A549 (cell line): ENCODE measurements around the gene PDZD4. TPM values are rescaled to one million over a fixed set of nuclear protein-coding genes. Genes with fewer than 3 reads are reported as not detected.

Source experiments
- ATAC-seq, 2 experiments: fragments of 200-7000 bp in 1 of 2; fragments of >200 bp in 1 of 2; cut with Nextera tagmentation in 1 of 2; cut with Tn5 transposase in 1 of 2; 3 replicates each; pipeline versions ENCODE4 v1.8.0 to v1.9.1; 2018 to 2020; ENCODE audit warnings: mild to moderate bottlenecking in 1 of 2, moderate library complexity in 1 of 2
- CTCF ChIA-PET: fragments of 300-600 bp; sonication (Branson Sonifier 250); formaldehyde crosslinking; extraction: SDS; loops from one replicate; lab custom pipeline; 2021; ENCODE audit warnings: antibody characterized with exemption, inconsistent platforms; lab: Yijun Ruan, JAX
- POLR2A ChIA-PET: fragments of 350-600 bp; formaldehyde crosslinking; extraction: SDS; loops from one replicate; lab custom pipeline; 2021; ENCODE audit warnings: antibody characterized with exemption, inconsistent platforms; lab: Yijun Ruan, JAX
- DNase-seq, 2 experiments: peaks; one replicate each; pipeline versions ENCODE4 v3.0.0 to v3.0.0-alpha.2; 2011 to 2016; ENCODE audit warnings: low read depth in 1 of 2, low spot score in 1 of 2
- FAIRE-seq: peaks from 2 replicates; lab custom pipeline; 2011; peaks lifted over from hg19 to GRCh38; lab: Jason Lieb, UNC
- H3K27ac ChIP-seq, 2 experiments: fragments of >200 bp; sonication (Bioruptor Twin); formaldehyde crosslinking; 3 replicates each; pipeline ENCODE4 v1.5.1; 2016 to 2017
- H3K4me1 ChIP-seq: fragments of >200 bp; sonication (Bioruptor Twin); formaldehyde crosslinking; 3 replicates; pipeline ENCODE4 v1.6.1; 2016
- H3K4me2 ChIP-seq: fragments of >200 bp; sonication (Bioruptor Twin); formaldehyde crosslinking; 3 replicates; pipeline ENCODE4 v1.6.1; 2016
- H3K4me3 ChIP-seq: fragments of >200 bp; sonication (Bioruptor Twin); formaldehyde crosslinking; 3 replicates; pipeline ENCODE4 v1.5.1; 2016
- H3K9me3 ChIP-seq: fragments of >200 bp; sonication (Bioruptor Twin); formaldehyde crosslinking; 3 replicates; pipeline ENCODE4 v1.6.1; 2016
- BHLHE40 ChIP-seq: IDR thresholded peaks from 2 replicates; pipeline ENCODE4 v1.6.1; 2012; ENCODE audit warnings: low read depth, low read length, inconsistent platforms
- CHD2 ChIP-seq: fragments of 150-350 bp; IDR thresholded peaks from 2 replicates; pipeline ENCODE4 v1.6.1; 2014; ENCODE audit warnings: low read length; ENCODE audit not compliant: partially characterized antibody
- ESRRA ChIP-seq: fragments of 150-350 bp; IDR thresholded peaks from 2 replicates; pipeline ENCODE4 v1.6.1; 2014; ENCODE audit warnings: mild to moderate bottlenecking, low read length, borderline replicate concordance
- FOSL2 ChIP-seq, 2 experiments: fragments of 450-650 bp in 1 of 2; fragments of >200 bp in 1 of 2; sonication (Bioruptor Twin) in 1 of 2; formaldehyde crosslinking; IDR thresholded peaks; 2 replicates each; pipeline versions ENCODE4 v1.5.0 to v1.6.1; 2016 to 2020; ENCODE audit warnings: mild to moderate bottlenecking in 1 of 2, moderate library complexity in 1 of 2
- HMGXB4 ChIP-seq: fragments of 250-450 bp; sonication (Bioruptor Pico); IDR thresholded peaks from 2 replicates; pipeline ENCODE4 v1.5.0; 2021; ENCODE audit warnings: mild to moderate bottlenecking, moderate library complexity, borderline replicate concordance
- HOXB13 ChIP-seq: fragments of 250-450 bp; sonication (Bioruptor Pico); IDR thresholded peaks from 2 replicates; pipeline ENCODE4 v1.5.0; 2020; ENCODE audit warnings: low read depth, mild to moderate bottlenecking, moderate library complexity
- KDM5A ChIP-seq: fragments of 200-600 bp; sonication (generic); IDR thresholded peaks from 2 replicates; pipeline ENCODE4 v1.6.1; 2016; ENCODE audit warnings: antibody characterized with exemption, mild to moderate bottlenecking
- MAZ ChIP-seq: fragments of 150-350 bp; IDR thresholded peaks from 2 replicates; pipeline ENCODE4 v1.6.1; 2014; ENCODE audit warnings: antibody characterized with exemption, low read depth, low read length, borderline replicate concordance
- NFE2L2 ChIP-seq: fragments of 150-350 bp; conservative IDR thresholded peaks from 2 replicates; pipeline ENCODE4 v1.6.1; 2014; ENCODE audit warnings: low read length
- NPAS2 ChIP-seq: fragments of 250-450 bp; sonication (Bioruptor Pico); IDR thresholded peaks from 2 replicates; pipeline ENCODE4 v1.8.0; 2022; ENCODE audit warnings: mild to moderate bottlenecking, moderate library complexity, borderline replicate concordance
- NR3C1 ChIP-seq: fragments of >200 bp; sonication (Bioruptor Twin); formaldehyde crosslinking; IDR thresholded peaks from 3 replicates; pipeline ENCODE4 v1.6.1; 2017
- PBX3 ChIP-seq: IDR thresholded peaks from 2 replicates; pipeline ENCODE4 v1.6.1; 2012
- POLR2A ChIP-seq: IDR thresholded peaks from 2 replicates; pipeline ENCODE4 v1.6.1; 2012; ENCODE audit warnings: mild to moderate bottlenecking, low read length
- RCOR1 ChIP-seq: fragments of 150-350 bp; IDR thresholded peaks from 2 replicates; pipeline ENCODE4 v1.6.1; 2014; ENCODE audit warnings: antibody characterized with exemption, low read length, low read depth
- RFX5 ChIP-seq: fragments of 450-650 bp; IDR thresholded peaks from 2 replicates; pipeline ENCODE4 v1.7.1; 2014; ENCODE audit warnings: antibody characterized with exemption, mild to moderate bottlenecking, moderate library complexity
- TP53 ChIP-seq: fragments of 250-450 bp; sonication (Bioruptor Pico); IDR thresholded peaks from 2 replicates; pipeline ENCODE4 v1.5.0; 2021; ENCODE audit warnings: mild to moderate bottlenecking, moderate library complexity
- WGBS: methylation state at CpG from one replicate; pipeline ENCODE4 v1.1.6; 2017; ENCODE audit errors: missing lambda C conversion rate; 5-methylcytosine and 5-hydroxymethylcytosine counted together
- polyA plus RNA-seq, 4 experiments: library from polyadenylated mRNA; depleted of rRNA in 3 of 4; stranded (reverse); fragments of >200 nt; fragmentation: RNase III in 1 of 4; extraction: RNeasy Plus Mini Kit Qiagen cat#74134 plus additional on column Dnase treatment in 1 of 4; gene quantifications; 2 replicates in 3 of 4; 3 replicates in 1 of 4; pipeline ENCODE4 v1.2.3, GENCODE V29; 2011 to 2017
- TF ChIP-seq, protein P1 (sequence below): fragments of 450-650 bp; IDR thresholded peaks from 2 replicates; pipeline ENCODE4 v1.6.1; 2014; ENCODE audit warnings: antibody characterized with exemption
- TF ChIP-seq, protein P2 (sequence below): fragments of >200 bp; sonication (Bioruptor Twin); formaldehyde crosslinking; IDR thresholded peaks from 3 replicates; pipeline ENCODE4 v1.5.1; 2016
- TF ChIP-seq, protein P3 (sequence below): fragments of 200-600 bp; sonication (generic); IDR thresholded peaks from 2 replicates; pipeline ENCODE4 v1.6.1; 2016; ENCODE audit warnings: antibody characterized with exemption, mild to moderate bottlenecking, moderate library complexity
- TF ChIP-seq, protein P4 (sequence below): fragments of 250-450 bp; sonication (Bioruptor Pico); IDR thresholded peaks from 2 replicates; pipeline ENCODE4 v1.5.0; 2020; ENCODE audit warnings: low read depth, mild to moderate bottlenecking, moderate library complexity

Gene PDZD4
- polyA plus RNA-seq, 2 of the 4 experiments (the other 2 are of a cell fraction): 1.2 to 3.0 TPM

GRCh38 chrX:153797415-153798015 is 32.8 kb downstream of the PDZD4 start:
- no peak for TF ChIP-seq HMGXB4 (CRISPR knock-in tag)
- TF ChIP-seq, protein P1, sequence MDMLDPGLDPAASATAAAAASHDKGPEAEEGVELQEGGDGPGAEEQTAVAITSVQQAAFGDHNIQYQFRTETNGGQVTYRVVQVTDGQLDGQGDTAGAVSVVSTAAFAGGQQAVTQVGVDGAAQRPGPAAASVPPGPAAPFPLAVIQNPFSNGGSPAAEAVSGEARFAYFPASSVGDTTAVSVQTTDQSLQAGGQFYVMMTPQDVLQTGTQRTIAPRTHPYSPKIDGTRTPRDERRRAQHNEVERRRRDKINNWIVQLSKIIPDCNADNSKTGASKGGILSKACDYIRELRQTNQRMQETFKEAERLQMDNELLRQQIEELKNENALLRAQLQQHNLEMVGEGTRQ: no peak
- no peak for TF ChIP-seq NR3C1
- TF ChIP-seq KDM5A: no peak
- no peak for TF ChIP-seq NPAS2 (CRISPR knock-in tag)
- TF ChIP-seq, protein P2, sequence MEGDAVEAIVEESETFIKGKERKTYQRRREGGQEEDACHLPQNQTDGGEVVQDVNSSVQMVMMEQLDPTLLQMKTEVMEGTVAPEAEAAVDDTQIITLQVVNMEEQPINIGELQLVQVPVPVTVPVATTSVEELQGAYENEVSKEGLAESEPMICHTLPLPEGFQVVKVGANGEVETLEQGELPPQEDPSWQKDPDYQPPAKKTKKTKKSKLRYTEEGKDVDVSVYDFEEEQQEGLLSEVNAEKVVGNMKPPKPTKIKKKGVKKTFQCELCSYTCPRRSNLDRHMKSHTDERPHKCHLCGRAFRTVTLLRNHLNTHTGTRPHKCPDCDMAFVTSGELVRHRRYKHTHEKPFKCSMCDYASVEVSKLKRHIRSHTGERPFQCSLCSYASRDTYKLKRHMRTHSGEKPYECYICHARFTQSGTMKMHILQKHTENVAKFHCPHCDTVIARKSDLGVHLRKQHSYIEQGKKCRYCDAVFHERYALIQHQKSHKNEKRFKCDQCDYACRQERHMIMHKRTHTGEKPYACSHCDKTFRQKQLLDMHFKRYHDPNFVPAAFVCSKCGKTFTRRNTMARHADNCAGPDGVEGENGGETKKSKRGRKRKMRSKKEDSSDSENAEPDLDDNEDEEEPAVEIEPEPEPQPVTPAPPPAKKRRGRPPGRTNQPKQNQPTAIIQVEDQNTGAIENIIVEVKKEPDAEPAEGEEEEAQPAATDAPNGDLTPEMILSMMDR: no peak
- TF ChIP-seq POLR2A: no peak
- TF ChIP-seq BHLHE40: no peak
- no peak for TF ChIP-seq HOXB13 (CRISPR knock-in tag)
- no peak for TF ChIP-seq NFE2L2
- no peak for TF ChIP-seq TP53
- TF ChIP-seq CHD2: no peak
- no peak for TF ChIP-seq MAZ
- no peak for TF ChIP-seq FOSL2 (IDR thresholded peaks at IDR 0.05)
- no peak for TF ChIP-seq FOSL2 (CRISPR knock-in tag; IDR thresholded peaks at IDR 0.05)
- TF ChIP-seq, protein P3, sequence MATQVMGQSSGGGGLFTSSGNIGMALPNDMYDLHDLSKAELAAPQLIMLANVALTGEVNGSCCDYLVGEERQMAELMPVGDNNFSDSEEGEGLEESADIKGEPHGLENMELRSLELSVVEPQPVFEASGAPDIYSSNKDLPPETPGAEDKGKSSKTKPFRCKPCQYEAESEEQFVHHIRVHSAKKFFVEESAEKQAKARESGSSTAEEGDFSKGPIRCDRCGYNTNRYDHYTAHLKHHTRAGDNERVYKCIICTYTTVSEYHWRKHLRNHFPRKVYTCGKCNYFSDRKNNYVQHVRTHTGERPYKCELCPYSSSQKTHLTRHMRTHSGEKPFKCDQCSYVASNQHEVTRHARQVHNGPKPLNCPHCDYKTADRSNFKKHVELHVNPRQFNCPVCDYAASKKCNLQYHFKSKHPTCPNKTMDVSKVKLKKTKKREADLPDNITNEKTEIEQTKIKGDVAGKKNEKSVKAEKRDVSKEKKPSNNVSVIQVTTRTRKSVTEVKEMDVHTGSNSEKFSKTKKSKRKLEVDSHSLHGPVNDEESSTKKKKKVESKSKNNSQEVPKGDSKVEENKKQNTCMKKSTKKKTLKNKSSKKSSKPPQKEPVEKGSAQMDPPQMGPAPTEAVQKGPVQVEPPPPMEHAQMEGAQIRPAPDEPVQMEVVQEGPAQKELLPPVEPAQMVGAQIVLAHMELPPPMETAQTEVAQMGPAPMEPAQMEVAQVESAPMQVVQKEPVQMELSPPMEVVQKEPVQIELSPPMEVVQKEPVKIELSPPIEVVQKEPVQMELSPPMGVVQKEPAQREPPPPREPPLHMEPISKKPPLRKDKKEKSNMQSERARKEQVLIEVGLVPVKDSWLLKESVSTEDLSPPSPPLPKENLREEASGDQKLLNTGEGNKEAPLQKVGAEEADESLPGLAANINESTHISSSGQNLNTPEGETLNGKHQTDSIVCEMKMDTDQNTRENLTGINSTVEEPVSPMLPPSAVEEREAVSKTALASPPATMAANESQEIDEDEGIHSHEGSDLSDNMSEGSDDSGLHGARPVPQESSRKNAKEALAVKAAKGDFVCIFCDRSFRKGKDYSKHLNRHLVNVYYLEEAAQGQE: no peak
- no peak for TF ChIP-seq ESRRA
- no peak for TF ChIP-seq RFX5
- TF ChIP-seq PBX3: no peak
- TF ChIP-seq, protein P4, sequence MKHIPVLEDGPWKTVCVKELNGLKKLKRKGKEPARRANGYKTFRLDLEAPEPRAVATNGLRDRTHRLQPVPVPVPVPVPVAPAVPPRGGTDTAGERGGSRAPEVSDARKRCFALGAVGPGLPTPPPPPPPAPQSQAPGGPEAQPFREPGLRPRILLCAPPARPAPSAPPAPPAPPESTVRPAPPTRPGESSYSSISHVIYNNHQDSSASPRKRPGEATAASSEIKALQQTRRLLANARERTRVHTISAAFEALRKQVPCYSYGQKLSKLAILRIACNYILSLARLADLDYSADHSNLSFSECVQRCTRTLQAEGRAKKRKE (CRISPR knock-in tag): no peak
- TF ChIP-seq RCOR1: no peak
- H3K4me3 ChIP-seq: no peak overlapping the region
- H3K9me3 ChIP-seq: no peaks in the 10 kb centered on the region
- POLR2A ChIA-PET: interaction anchor here (0.5 kb wide), 1 partner anchor 21 kb away, joined by 6 read pairs; no protein-coding TSS in a partner anchor
- WGBS: 93% methylated on average over 3 of the region's 15 CpGs
- CTCF ChIA-PET: no interaction called here
- H3K4me2 ChIP-seq: no peak overlapping the region
- no peak overlapping the region for H3K27ac ChIP-seq
- no peak for DNase-seq
- ATAC-seq: no peak
- peaks cover 14% of the 10 kb centered on the region; the same call in 2 of the 3 replicates for H3K4me1 ChIP-seq
- FAIRE-seq: no peak
